IMR-90 (cell line): ENCODE data around the gene GALNT17.

Source experiments
- BHLHE40 ChIP-seq: fragments of 150-350 bp; IDR thresholded peaks from 2 replicates; pipeline ENCODE4 v1.6.1; 2016; ENCODE audit warnings: mild to moderate bottlenecking, low read depth, low read length
- CHD1 ChIP-seq: IDR thresholded peaks from 2 replicates; pipeline ENCODE4 v1.6.1; 2012; ENCODE audit warnings: low read depth, low read length, improper control_type of control experiment
- MAZ ChIP-seq: IDR thresholded peaks from 2 replicates; pipeline ENCODE4 v1.6.1; 2012; ENCODE audit warnings: low read depth, mild to moderate bottlenecking, low read length, improper control_type of control experiment, moderate library complexity, borderline replicate concordance
- NFE2L2 ChIP-seq: fragments of 150-350 bp; IDR thresholded peaks from 2 replicates; pipeline ENCODE4 v1.6.1; 2016; ENCODE audit warnings: low read depth, mild to moderate bottlenecking, low read length
- POLR2A ChIP-seq: IDR thresholded peaks from 2 replicates; pipeline ENCODE4 v1.6.1; 2012; ENCODE audit warnings: mild to moderate bottlenecking, low read depth, low read length
- RCOR1 ChIP-seq: IDR thresholded peaks from 2 replicates; pipeline ENCODE4 v1.6.1; 2012; ENCODE audit warnings: mild to moderate bottlenecking, low read length, improper control_type of control experiment; ENCODE audit not compliant: insufficient replicate concordance
- RFX5 ChIP-seq: IDR thresholded peaks from 2 replicates; pipeline ENCODE4 v1.8.0; 2012; ENCODE audit warnings: low read depth, mild to moderate bottlenecking, low read length, moderate library complexity
- SMC3 ChIP-seq: fragments of 150-350 bp; IDR thresholded peaks from 2 replicates; pipeline ENCODE4 v1.6.1; 2016; ENCODE audit warnings: low read depth, mild to moderate bottlenecking, antibody characterized with exemption, low read length, moderate library complexity
- TF ChIP-seq, protein P1 (sequence below): conservative IDR thresholded peaks from 2 replicates; pipeline ENCODE4 v1.5.1; 2012; ENCODE audit warnings: mild to moderate bottlenecking, low read depth, low read length, improper control_type of control experiment

GRCh38 chr7:71710442-71710841 lies 578.5 kb downstream of the GALNT17 start:
- TF ChIP-seq RCOR1 (no peak), CHD1 (no peak), BHLHE40 (no peak), POLR2A (no peak), NFE2L2 (no peak), RFX5 (no peak), SMC3 (no peak), MAZ (no peak)
- TF ChIP-seq, protein P1, sequence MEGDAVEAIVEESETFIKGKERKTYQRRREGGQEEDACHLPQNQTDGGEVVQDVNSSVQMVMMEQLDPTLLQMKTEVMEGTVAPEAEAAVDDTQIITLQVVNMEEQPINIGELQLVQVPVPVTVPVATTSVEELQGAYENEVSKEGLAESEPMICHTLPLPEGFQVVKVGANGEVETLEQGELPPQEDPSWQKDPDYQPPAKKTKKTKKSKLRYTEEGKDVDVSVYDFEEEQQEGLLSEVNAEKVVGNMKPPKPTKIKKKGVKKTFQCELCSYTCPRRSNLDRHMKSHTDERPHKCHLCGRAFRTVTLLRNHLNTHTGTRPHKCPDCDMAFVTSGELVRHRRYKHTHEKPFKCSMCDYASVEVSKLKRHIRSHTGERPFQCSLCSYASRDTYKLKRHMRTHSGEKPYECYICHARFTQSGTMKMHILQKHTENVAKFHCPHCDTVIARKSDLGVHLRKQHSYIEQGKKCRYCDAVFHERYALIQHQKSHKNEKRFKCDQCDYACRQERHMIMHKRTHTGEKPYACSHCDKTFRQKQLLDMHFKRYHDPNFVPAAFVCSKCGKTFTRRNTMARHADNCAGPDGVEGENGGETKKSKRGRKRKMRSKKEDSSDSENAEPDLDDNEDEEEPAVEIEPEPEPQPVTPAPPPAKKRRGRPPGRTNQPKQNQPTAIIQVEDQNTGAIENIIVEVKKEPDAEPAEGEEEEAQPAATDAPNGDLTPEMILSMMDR = no peak
